Sigmoid colon (tissue), 7 donors: ENCODE measurements around the gene COX6A2. TPM values are rescaled to one million over a fixed set of nuclear protein-coding genes. Genes with fewer than 3 reads are reported as not detected.

Experiments
- DNase-seq: peaks from one replicate; pipeline ENCODE4 v3.0.0-alpha.2; 2019
- H3K27ac ChIP-seq, 4 donors: fragments of 200-600 bp; sonication (generic); one replicate each; pipeline ENCODE4 v1.5.1; 2016 to 2019; ENCODE audit warnings: mild to moderate bottlenecking in 1 of 4
- H3K27me3 ChIP-seq, 3 donors: fragments of 200-600 bp; sonication (generic); one replicate each; pipeline ENCODE4 v1.5.1; 2019; ENCODE audit warnings: mild to moderate bottlenecking in 1 of 3
- H3K36me3 ChIP-seq, 4 donors: fragments of 200-600 bp; sonication (generic); one replicate each; pipeline ENCODE4 v1.5.1; 2016 to 2019
- H3K4me1 ChIP-seq, 4 donors: fragments of 200-600 bp; sonication (generic); one replicate each; pipeline ENCODE4 v1.5.1; 2017 to 2019
- H3K4me3 ChIP-seq, 4 donors: fragments of 200-600 bp; sonication (generic); one replicate each; pipeline ENCODE4 v1.5.1; 2017 to 2019; ENCODE audit warnings: mild to moderate bottlenecking in 2 of 4, moderate library complexity in 1 of 4
- H3K9me3 ChIP-seq, 4 donors: fragments of 200-600 bp in 3 of 4; sonication (generic) in 3 of 4; one replicate each; pipeline versions ENCODE4 v1.5.1 to v1.6.1; 2013 to 2019
- CTCF ChIP-seq, 4 experiments: fragments of 450-650 bp in 3 of 4; fragments of 200-600 bp in 1 of 4; IDR thresholded peaks; one replicate each; pipeline ENCODE4 v1.5.1; 2016 to 2019; ENCODE audit warnings: antibody characterized with exemption in 4 of 4, mild to moderate bottlenecking in 3 of 4, moderate library complexity in 2 of 4
- EP300 ChIP-seq, 4 donors: sonication (generic); formaldehyde crosslinking; IDR thresholded peaks; one replicate each; pipeline ENCODE4 v1.6.1; 2017; ENCODE audit warnings: antibody characterized with exemption in 4 of 4
- POLR2A ChIP-seq, 2 donors: fragments of 450-650 bp; IDR thresholded peaks; one replicate each; pipeline ENCODE4 v1.6.1; 2016; ENCODE audit warnings: antibody characterized with exemption in 2 of 2, mild to moderate bottlenecking in 2 of 2, moderate library complexity in 2 of 2
- POLR2AphosphoS5 ChIP-seq, 4 donors: sonication (generic); formaldehyde crosslinking; IDR thresholded peaks; one replicate each; pipeline ENCODE4 v1.6.1; 2017; ENCODE audit warnings: antibody characterized with exemption in 4 of 4
- WGBS, 2 donors: extraction: QIAGEN DNeasy Blood & Tissue Kit; methylation state at CpG; one replicate each; pipeline ENCODE4 v1.1.7; 2013; 5-methylcytosine and 5-hydroxymethylcytosine counted together
- intact Hi-C: fragments of 100-400 bp; cut with DNase I; formaldehyde crosslinking; loops from one replicate; pipeline ENCODE4 v1.15.1; 2023
- polyA plus RNA-seq, 3 donors: library from polyadenylated mRNA; stranded (reverse); fragments of 200-250 nt; gene quantifications; one replicate each; pipeline ENCODE4 v1.2.3, GENCODE V29; 2013
- total RNA-seq, 4 donors: library from RNA; depleted of rRNA; stranded (reverse); fragments of >200 nt; gene quantifications; one replicate each; pipeline ENCODE4 v1.1.0, GENCODE V29; 2016
- donor health status: healthy with polysubstance abuse.
- donor health status: Bipolar disorder and iron deficiency.
- donor health status: healthy.

COX6A2 gene
- total and polyA plus RNA-seq, 7 donors = 0.32 to 4.8 TPM; not detected in 5

GRCh38 chr16:31413381-31413780, 14.8 kb downstream of the COX6A2 start:
- intact Hi-C loops = no loop called here
- peaks cover 0 to 17% (median 0%) of the 10 kb centered on the region in 3 donors for H3K27me3 ChIP-seq
- H3K36me3 ChIP-seq = no peaks in the 10 kb centered on the region
- WGBS, 2 donors = 89% methylated on average over 5 of the region's 5 CpGs
- no peak for DNase-seq
- TF ChIP-seq POLR2A (IDR thresholded peaks at IDR 0.05) = no peak
- TF ChIP-seq CTCF (IDR thresholded peaks at IDR 0.05) = no peak
- no peak for TF ChIP-seq EP300 (IDR thresholded peaks at IDR 0.05)
- no peak for TF ChIP-seq POLR2AphosphoS5 (IDR thresholded peaks at IDR 0.05)
- H3K27ac ChIP-seq = no peak overlapping the region
- H3K4me3 ChIP-seq = no peak overlapping the region
- no peaks in the 10 kb centered on the region for H3K4me1 ChIP-seq
- H3K9me3 ChIP-seq = no peaks in the 10 kb centered on the region

- no peak for TF ChIP-seq CTCF (IDR thresholded peaks at IDR 0.05)
- no peak for TF ChIP-seq POLR2A (IDR thresholded peaks at IDR 0.05)
- no peak for TF ChIP-seq EP300 (IDR thresholded peaks at IDR 0.05)
- TF ChIP-seq POLR2AphosphoS5 (IDR thresholded peaks at IDR 0.05) = no peak
- Histone ChIP-seq H3K27me3 (peaks cover 0 to 13% (median 0%) of the 10 kb centered on the region in 3 donors), H3K36me3 (no peaks in the 10 kb centered on the region), H3K4me3 (no peak overlapping the region), H3K9me3 (no peaks in the 10 kb centered on the region), H3K27ac (no peak overlapping the region), H3K4me1 (no peaks in the 10 kb centered on the region)
- 86 to 90% methylated on average over 10 of the region's 10 CpGs for WGBS, 2 donors
- intact Hi-C loops = no loop called here
- no peak for DNase-seq
These were observed 15.4 kb downstream of the COX6A2 start for GRCh38 chr16:31412750-31413149.

- DNase-seq = no peak
- H3K27me3 ChIP-seq = peaks cover 0 to 7% (median 0%) of the 10 kb centered on the region in 3 donors
- H3K36me3 ChIP-seq = no peaks in the 10 kb centered on the region
- H3K4me3 ChIP-seq = no peak overlapping the region
- intact Hi-C loops = no loop called here
- 68 to 81% methylated on average over 22 of the region's 22 CpGs for WGBS, 2 donors
- no peaks in the 10 kb centered on the region for H3K4me1 ChIP-seq
- no peaks in the 10 kb centered on the region for H3K9me3 ChIP-seq
- TF ChIP-seq EP300 (IDR thresholded peaks at IDR 0.05) (no peak), POLR2A (IDR thresholded peaks at IDR 0.05) (no peak), CTCF (IDR thresholded peaks at IDR 0.05) (no peak), POLR2AphosphoS5 (IDR thresholded peaks at IDR 0.05) (no peak)
- no peak overlapping the region for H3K27ac ChIP-seq
These were observed 16.9 kb downstream of the COX6A2 start for GRCh38 chr16:31411024-31411844.

- Histone ChIP-seq H3K36me3 (no peaks in the 10 kb centered on the region), H3K4me3 (no peak overlapping the region), H3K27me3 (peaks cover 0 to 7% (median 0%) of the 10 kb centered on the region in 3 donors), H3K4me1 (no peaks in the 10 kb centered on the region), H3K9me3 (no peaks in the 10 kb centered on the region), H3K27ac (no peak overlapping the region)
- no peak for TF ChIP-seq POLR2AphosphoS5 (IDR thresholded peaks at IDR 0.05)
- no peak for TF ChIP-seq POLR2A (IDR thresholded peaks at IDR 0.05)
- TF ChIP-seq CTCF (IDR thresholded peaks at IDR 0.05) = no peak
- TF ChIP-seq EP300 (IDR thresholded peaks at IDR 0.05) = no peak
- 61 to 86% methylated on average over 9 of the region's 9 CpGs for WGBS, 2 donors
- no peak for DNase-seq
- intact Hi-C loops = no loop called here
These were observed 18.1 kb downstream of the COX6A2 start for GRCh38 chr16:31410082-31410481.
